GM13976 (cell line): ENCODE results near the gene TLCD1.

Experiments used
- DNase-seq: peaks from one replicate; pipeline ENCODE4 v3.0.0; 2012; ENCODE audit warnings: low spot score
- CTCF ChIP-seq: IDR thresholded peaks from 2 replicates; pipeline ENCODE4 v1.5.1; 2012; ENCODE audit warnings: borderline replicate concordance, mild to moderate bottlenecking; ENCODE audit not compliant: insufficient read depth; ENCODE audit errors: extremely low read depth, missing control alignments, control extremely low read depth
- in situ Hi-C: fragments of 300-500 bp; cut with MboI; formaldehyde crosslinking; loops from one replicate; pipeline ENCODE4 v1.12.0; 2022; ENCODE audit warnings: low sequenced_read_pairs, mixed read lengths, inconsistent platforms; ENCODE audit not compliant: unreplicated experiment

Gene TLCD1

DNA sequence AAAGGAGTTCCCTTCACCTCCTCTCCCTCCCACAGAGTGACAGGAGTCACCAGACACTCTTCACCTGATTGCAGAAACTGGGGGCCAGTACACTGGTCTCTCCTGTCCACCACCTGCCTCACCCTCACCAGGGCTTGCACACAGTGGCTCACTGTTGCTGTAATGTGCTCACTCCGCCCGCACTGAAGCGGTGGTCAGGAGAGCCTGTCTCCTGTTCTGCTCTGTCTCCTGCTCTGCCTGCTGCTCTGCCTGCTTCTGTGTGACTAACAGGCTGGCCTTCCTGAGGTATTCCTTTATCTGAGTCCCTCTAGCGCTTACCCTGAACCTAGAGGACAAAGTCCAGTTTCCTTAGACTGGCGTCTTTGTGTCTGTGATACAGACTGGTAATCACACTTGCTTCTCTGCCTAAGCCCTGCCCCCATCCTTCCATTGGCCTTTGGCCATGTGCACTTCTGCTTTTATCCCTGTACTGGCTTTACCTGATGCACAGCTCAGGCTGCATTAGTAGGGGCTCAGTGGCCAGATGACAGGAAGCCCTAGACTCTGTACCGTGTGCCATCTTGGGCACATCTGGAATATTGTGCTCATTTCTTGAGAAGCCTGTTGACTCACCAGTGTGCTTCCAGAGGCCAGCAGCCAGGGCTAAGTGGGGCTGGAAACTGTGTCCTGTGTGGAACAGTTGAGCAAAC is 27.6 kb downstream of the TLCD1 start:
- DNase-seq: no peak
- in situ Hi-C loops: no loop called here

DNA sequence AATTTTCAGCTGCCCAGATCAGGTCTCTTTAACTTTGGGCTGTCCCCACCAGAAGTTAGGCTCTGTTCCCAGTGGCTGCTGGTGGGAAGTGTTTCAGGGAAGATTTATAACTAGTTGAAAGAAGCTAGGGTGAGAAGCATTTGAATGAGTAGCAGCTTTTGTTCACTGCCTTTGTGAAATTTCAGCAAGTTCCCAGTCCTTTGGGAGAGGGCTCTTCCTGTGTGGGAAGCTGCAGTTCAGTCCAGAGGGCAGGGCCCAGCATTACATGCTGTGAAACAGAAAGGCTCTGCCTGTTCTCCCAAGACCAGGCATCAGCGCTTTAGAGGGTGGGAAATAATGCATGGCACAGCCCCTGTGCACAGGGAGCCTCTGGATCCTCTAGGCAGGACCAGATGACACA is 32.2 kb downstream of the TLCD1 start:
- in situ Hi-C loops: no loop called here
- no peak for TF ChIP-seq CTCF
- DNase-seq: no peak

More for the DNA sequence above, 27.6 kb downstream of the TLCD1 start:
- no peak for TF ChIP-seq CTCF

DNA sequence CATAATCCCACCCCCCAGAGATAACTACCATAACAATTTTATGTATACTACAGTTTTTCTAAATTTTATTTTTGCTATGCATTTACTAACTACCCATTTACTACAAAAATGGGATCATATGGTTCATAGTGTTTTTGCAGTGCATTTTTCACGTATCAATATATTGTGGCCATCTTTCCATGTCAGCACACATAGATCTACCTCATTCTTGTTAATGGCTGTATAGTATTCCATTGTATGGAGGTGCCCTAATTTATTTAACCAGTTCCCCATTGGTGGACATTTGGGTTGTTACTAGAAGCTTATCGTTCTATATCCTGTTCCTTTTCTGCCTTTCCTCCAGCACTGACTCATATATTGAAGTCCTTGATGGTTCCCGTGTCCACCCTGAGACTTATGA is 37.0 kb downstream of the TLCD1 start:
- in situ Hi-C loops: no loop called here
- no peak for TF ChIP-seq CTCF
- DNase-seq: no peak

DNA sequence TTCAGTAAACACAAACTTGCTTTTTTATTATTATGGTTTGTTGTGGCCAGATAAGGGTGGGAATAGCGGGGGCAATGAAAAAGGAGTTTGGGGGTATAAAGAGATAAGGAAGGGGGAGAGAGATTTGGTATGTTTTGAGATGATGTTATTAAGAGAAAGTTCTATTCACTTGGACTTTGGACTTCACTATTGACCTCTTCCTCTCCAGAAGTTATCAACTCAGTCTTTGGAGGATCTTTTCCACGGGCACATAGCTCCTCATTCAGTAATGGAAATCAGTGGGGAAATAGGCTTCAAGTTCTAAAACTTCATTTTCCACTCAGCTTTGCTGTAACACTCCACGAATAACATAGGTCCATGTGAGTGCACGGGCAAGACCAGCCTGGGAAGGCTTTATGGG is 37.6 kb downstream of the TLCD1 start:
- TF ChIP-seq CTCF: no peak
- no peak for DNase-seq
- in situ Hi-C loops: no loop called here

- in situ Hi-C loops: no loop called here
- DNase-seq: no peak
- no peak for TF ChIP-seq CTCF
Measured at GRCh38 chr17:28686296-28686695, 39.7 kb downstream of the TLCD1 start.

DNA sequence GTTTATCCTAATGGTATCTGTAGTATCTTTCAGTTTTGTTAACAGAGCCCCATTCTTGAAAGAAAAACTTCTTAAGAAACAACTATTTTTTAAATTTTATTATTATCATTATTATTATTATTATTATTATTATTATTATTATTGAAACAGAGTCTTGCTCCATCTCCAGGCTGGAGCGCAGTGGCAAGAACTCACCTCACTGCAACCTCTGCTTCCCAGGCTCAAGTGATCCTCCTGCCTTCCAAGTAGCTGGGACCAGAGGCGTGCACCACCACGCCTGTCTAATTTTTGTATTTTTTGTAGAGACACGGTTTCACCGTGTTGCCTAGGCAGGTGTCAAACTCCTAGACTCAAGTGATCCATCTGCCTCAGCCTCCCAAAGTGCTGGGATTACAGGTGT is 40.7 kb downstream of the TLCD1 start:
- in situ Hi-C loops: no loop called here
- TF ChIP-seq CTCF: no peak
- DNase-seq: no peak

- in situ Hi-C loops: no loop called here
Measured at GRCh38 chr17:28684963-28685362, 41.1 kb downstream of the TLCD1 start.

More at GRCh38 chr17:28684963-28685362, 41.1 kb downstream of the TLCD1 start:
- DNase-seq: no peak
- TF ChIP-seq CTCF: no peak
